Panc1 (cell line): ENCODE measurements around the gene KLHL4. TPM values are rescaled to one million over a fixed set of nuclear protein-coding genes. Genes with fewer than 3 reads are reported as not detected.
A peak's percentile ranks its signal among the peaks of the same experiment; 100 is the strongest.

Experiments used
- ATAC-seq: fragments of 200-7000 bp; cut with Tn5 transposase; 2 replicates; pipeline ENCODE4 v1.9.1; 2020; ENCODE audit warnings: mild to moderate bottlenecking, moderate library complexity
- BruUV-seq: library from RNA; stranded (reverse); fragments of 400-500 nt; replicated peaks from 2 replicates; lab custom pipeline; 2021; lab: Mats Ljungman, UMichigan
- CTCF ChIA-PET: fragments of 300-600 bp; sonication (Branson Sonifier 250); formaldehyde crosslinking; loops from one replicate; lab custom pipeline; 2022; ENCODE audit warnings: antibody characterized with exemption; lab: Charles Lee
- POLR2A ChIA-PET: fragments of 300-600 bp; sonication (Branson Sonifier 250); formaldehyde crosslinking; loops from one replicate; lab custom pipeline; 2022; ENCODE audit warnings: antibody characterized with exemption; lab: Charles Lee
- DNase-seq: peaks from one replicate; pipeline ENCODE4 v3.0.0-alpha.2; 2010; ENCODE audit warnings: low read depth, low spot score
- H3K27ac ChIP-seq: 2 replicates; pipeline ENCODE4 v1.5.1; 2011; ENCODE audit warnings: mild to moderate bottlenecking, low read length, inconsistent platforms
- H3K27me3 ChIP-seq: fragments of 200-500 bp; sonication (Bioruptor generic); 2 replicates; pipeline ENCODE4 v1.6.0; 2014; ENCODE audit warnings: low read length, inconsistent platforms; ENCODE audit not compliant: control insufficient read depth, insufficient read depth
- H3K36me3 ChIP-seq: fragments of 200-500 bp; sonication (Bioruptor generic); 2 replicates; pipeline ENCODE4 v1.5.1; 2014; ENCODE audit warnings: inconsistent platforms, mild to moderate bottlenecking, low read length, moderate library complexity; ENCODE audit not compliant: control insufficient read depth, insufficient read depth
- H3K4me1 ChIP-seq: 2 replicates; pipeline ENCODE4 v1.5.1; 2011; ENCODE audit warnings: inconsistent platforms, mild to moderate bottlenecking, low read length, moderate library complexity; ENCODE audit not compliant: control insufficient read depth, insufficient read depth
- H3K4me3 ChIP-seq, 2 experiments: 2 replicates each; pipeline ENCODE4 v1.5.1; 2011 to 2012; ENCODE audit warnings: low read depth in 2 of 2, low read length in 2 of 2, mild to moderate bottlenecking in 2 of 2, inconsistent platforms in 1 of 2, moderate library complexity in 1 of 2
- H3K9me3 ChIP-seq: fragments of 200-500 bp; sonication (Bioruptor generic); 2 replicates; pipeline ENCODE4 v1.5.1; 2014; ENCODE audit warnings: low read depth, mild to moderate bottlenecking, inconsistent platforms, low read length, moderate library complexity; ENCODE audit not compliant: control insufficient read depth, insufficient read depth
- POLR2AphosphoS5 ChIP-seq: IDR thresholded peaks from 2 replicates; pipeline ENCODE4 v1.6.1; 2012; ENCODE audit warnings: mild to moderate bottlenecking, low read depth, low read length, moderate library complexity
- SIN3A ChIP-seq: IDR thresholded peaks from 2 replicates; pipeline ENCODE4 v1.6.1; 2012; ENCODE audit warnings: low read depth, mild to moderate bottlenecking, low read length, moderate library complexity, borderline replicate concordance; ENCODE audit not compliant: insufficient read depth
- TCF7L2 ChIP-seq: IDR thresholded peaks from 2 replicates; pipeline ENCODE4 v1.6.1; 2011; ENCODE audit warnings: mild to moderate bottlenecking, low read depth, low read length, inconsistent platforms
- in situ Hi-C: cut with HindIII; loops from 2 replicates; pipeline ENCODE4 v1.10.0; 2016; ENCODE audit warnings: low sequenced_read_pairs, low pct_unique_long_range_greater_than_20kb
- intact Hi-C: fragments of 100-400 bp; cut with micrococcal nuclease; formaldehyde crosslinking; loops from one replicate; pipeline ENCODE4 v1.10.0; 2022; ENCODE audit not compliant: unreplicated experiment
- total RNA-seq: library from RNA; stranded (reverse); gene quantifications from one replicate; pipeline ENCODE4 v1.2.1, GENCODE V29; 2021; ENCODE audit not compliant: unreplicated experiment
- TF ChIP-seq, protein P1 (sequence below): fragments of 450-650 bp; IDR thresholded peaks from 2 replicates; pipeline ENCODE4 v1.5.1; 2017; ENCODE audit warnings: mild to moderate bottlenecking
- TF ChIP-seq, protein P2 (sequence below), 2 experiments: IDR thresholded peaks; 2 replicates each; pipeline ENCODE4 v1.6.1; 2011 to 2012; ENCODE audit warnings: low read depth in 2 of 2, control low read depth in 1 of 2, low read length in 1 of 2, mild to moderate bottlenecking in 1 of 2, moderate library complexity in 1 of 2; ENCODE audit not compliant: insufficient read depth in 1 of 2

Gene KLHL4
- total RNA-seq, 1 experiment from 2014 or later: 27.6 TPM

DNA sequence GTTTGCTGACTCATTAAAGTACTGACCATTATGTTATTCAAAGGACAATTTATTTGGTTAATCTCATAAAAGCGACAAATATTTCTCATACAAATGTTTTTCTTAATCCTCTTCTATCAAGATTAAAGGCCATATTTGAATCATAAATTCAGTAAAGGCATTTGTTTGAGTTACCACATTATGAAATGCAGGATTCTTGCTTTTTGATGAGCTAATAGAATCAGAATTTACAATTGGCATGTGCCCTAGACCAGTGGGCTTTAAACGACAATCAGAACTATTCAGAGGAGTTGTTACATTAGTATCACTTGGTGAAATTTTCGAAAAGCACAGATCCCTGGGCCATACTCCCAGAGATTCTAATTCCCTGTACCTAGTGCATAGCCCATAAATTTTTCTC is 55.3 kb downstream of the KLHL4 start:
- ATAC-seq (no peak), DNase-seq (no peak)
- Histone ChIP-seq H3K27ac (peak overlapping the region; percentile 63; the same call in 1 of the 2 replicates), H3K4me3 (no peak overlapping the region), H3K4me1 (peaks cover 5% of the 10 kb centered on the region; the same call in 1 of the 2 replicates), H3K27me3 (no peaks in the 10 kb centered on the region), H3K36me3 (no peaks in the 10 kb centered on the region), H3K9me3 (no peaks in the 10 kb centered on the region)
- BruUV-seq: no TSS peak
- CTCF ChIA-PET: no interaction called here
- POLR2A ChIA-PET: no interaction called here
- intact Hi-C loops: no loop called here
- in situ Hi-C loops: no loop called here
- TF ChIP-seq, protein P1, sequence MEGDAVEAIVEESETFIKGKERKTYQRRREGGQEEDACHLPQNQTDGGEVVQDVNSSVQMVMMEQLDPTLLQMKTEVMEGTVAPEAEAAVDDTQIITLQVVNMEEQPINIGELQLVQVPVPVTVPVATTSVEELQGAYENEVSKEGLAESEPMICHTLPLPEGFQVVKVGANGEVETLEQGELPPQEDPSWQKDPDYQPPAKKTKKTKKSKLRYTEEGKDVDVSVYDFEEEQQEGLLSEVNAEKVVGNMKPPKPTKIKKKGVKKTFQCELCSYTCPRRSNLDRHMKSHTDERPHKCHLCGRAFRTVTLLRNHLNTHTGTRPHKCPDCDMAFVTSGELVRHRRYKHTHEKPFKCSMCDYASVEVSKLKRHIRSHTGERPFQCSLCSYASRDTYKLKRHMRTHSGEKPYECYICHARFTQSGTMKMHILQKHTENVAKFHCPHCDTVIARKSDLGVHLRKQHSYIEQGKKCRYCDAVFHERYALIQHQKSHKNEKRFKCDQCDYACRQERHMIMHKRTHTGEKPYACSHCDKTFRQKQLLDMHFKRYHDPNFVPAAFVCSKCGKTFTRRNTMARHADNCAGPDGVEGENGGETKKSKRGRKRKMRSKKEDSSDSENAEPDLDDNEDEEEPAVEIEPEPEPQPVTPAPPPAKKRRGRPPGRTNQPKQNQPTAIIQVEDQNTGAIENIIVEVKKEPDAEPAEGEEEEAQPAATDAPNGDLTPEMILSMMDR: no peak
- TF ChIP-seq TCF7L2 (no peak), SIN3A (no peak)
- TF ChIP-seq, protein P2, sequence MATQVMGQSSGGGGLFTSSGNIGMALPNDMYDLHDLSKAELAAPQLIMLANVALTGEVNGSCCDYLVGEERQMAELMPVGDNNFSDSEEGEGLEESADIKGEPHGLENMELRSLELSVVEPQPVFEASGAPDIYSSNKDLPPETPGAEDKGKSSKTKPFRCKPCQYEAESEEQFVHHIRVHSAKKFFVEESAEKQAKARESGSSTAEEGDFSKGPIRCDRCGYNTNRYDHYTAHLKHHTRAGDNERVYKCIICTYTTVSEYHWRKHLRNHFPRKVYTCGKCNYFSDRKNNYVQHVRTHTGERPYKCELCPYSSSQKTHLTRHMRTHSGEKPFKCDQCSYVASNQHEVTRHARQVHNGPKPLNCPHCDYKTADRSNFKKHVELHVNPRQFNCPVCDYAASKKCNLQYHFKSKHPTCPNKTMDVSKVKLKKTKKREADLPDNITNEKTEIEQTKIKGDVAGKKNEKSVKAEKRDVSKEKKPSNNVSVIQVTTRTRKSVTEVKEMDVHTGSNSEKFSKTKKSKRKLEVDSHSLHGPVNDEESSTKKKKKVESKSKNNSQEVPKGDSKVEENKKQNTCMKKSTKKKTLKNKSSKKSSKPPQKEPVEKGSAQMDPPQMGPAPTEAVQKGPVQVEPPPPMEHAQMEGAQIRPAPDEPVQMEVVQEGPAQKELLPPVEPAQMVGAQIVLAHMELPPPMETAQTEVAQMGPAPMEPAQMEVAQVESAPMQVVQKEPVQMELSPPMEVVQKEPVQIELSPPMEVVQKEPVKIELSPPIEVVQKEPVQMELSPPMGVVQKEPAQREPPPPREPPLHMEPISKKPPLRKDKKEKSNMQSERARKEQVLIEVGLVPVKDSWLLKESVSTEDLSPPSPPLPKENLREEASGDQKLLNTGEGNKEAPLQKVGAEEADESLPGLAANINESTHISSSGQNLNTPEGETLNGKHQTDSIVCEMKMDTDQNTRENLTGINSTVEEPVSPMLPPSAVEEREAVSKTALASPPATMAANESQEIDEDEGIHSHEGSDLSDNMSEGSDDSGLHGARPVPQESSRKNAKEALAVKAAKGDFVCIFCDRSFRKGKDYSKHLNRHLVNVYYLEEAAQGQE (IDR thresholded peaks at IDR 0.05; ENCODE audit: insufficient read depth in 1 of 2, low read depth in 2 of 2, low read length in 1 of 2): no peak

DNA sequence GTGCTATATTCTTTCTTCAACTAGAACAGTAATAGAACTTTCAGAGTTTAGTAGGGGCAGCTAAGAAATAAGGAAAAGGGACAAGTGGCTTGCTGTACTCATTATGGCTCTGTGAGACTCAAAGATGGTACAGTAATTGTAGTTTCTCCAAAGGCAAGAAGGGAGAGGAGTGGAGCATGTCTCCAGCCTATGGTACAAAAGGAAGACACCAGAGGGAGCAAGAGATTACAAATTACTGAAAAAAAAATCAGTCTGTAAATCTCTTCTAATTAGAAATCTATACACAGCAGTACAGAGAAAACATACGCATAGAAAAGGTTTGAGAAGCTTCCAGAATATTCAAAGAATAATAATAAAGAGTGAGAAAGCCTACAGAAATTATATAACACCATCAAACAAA is 61.4 kb downstream of the KLHL4 start:
- intact Hi-C loops (no loop called here), in situ Hi-C loops (no loop called here)
- TF ChIP-seq POLR2AphosphoS5: no peak
- TF ChIP-seq, protein P1: peak; percentile 28; the same call in 1 of the 2 replicates
- H3K27ac ChIP-seq: no peak overlapping the region
- no peak for DNase-seq
- H3K4me3 ChIP-seq: no peak overlapping the region
- no peaks in the 10 kb centered on the region for H3K27me3 ChIP-seq
- no TSS peak for BruUV-seq
- H3K4me1 ChIP-seq: no peaks in the 10 kb centered on the region
- no peaks in the 10 kb centered on the region for H3K36me3 ChIP-seq
- ATAC-seq: no peak
- ChIA-PET CTCF (no interaction called here), POLR2A (no interaction called here)
- no peaks in the 10 kb centered on the region for H3K9me3 ChIP-seq
